Smooth muscle cell (in vitro differentiated cells): ENCODE data around the gene FBXL20. TPM values are rescaled to one million over a fixed set of nuclear protein-coding genes. Genes with fewer than 3 reads are reported as not detected.
A peak's percentile ranks its signal among the peaks of the same experiment; 100 is the strongest.
"Not testable (repeated sequence)": the region's sequence is repeated elsewhere in the genome, so short reads cannot be mapped to it uniquely, and the experiment has no call there.

Source experiments
- DNase-seq: peaks from one replicate; lab custom pipeline; 2025; ENCODE audit not compliant: unreplicated experiment; lab: John Stamatoyannopoulos, UW
- H2AFZ ChIP-seq: fragments of 200-600 bp; sonication (generic); 2 replicates; pipeline ENCODE4 v1.6.0; 2016; ENCODE audit warnings: antibody characterized with exemption, low read depth, mild to moderate bottlenecking
- H3F3A ChIP-seq: fragments of 200-600 bp; sonication (generic); 2 replicates; pipeline ENCODE4 v1.6.0; 2017; ENCODE audit warnings: antibody characterized with exemption, low read depth
- H3K27ac ChIP-seq: fragments of 200-600 bp; sonication (generic); 2 replicates; pipeline ENCODE4 v1.5.1; 2016; ENCODE audit warnings: low read depth, mild to moderate bottlenecking
- H3K27me3 ChIP-seq: fragments of 200-600 bp; sonication (generic); 2 replicates; pipeline ENCODE4 v1.6.1; 2016; ENCODE audit warnings: low read depth, mild to moderate bottlenecking
- H3K36me3 ChIP-seq: fragments of 200-600 bp; sonication (generic); 2 replicates; pipeline ENCODE4 v1.5.1; 2016; ENCODE audit warnings: low read depth
- H3K4me1 ChIP-seq: fragments of 200-600 bp; sonication (generic); 2 replicates; pipeline ENCODE4 v1.5.1; 2016; ENCODE audit warnings: low read depth
- H3K4me2 ChIP-seq: fragments of 200-600 bp; sonication (generic); 2 replicates; pipeline ENCODE4 v1.6.0; 2016; ENCODE audit warnings: mild to moderate bottlenecking
- H3K4me3 ChIP-seq: fragments of 200-600 bp; sonication (generic); 2 replicates; pipeline ENCODE4 v1.5.1; 2016; ENCODE audit warnings: mild to moderate bottlenecking
- H3K79me2 ChIP-seq: fragments of 200-600 bp; sonication (generic); 2 replicates; pipeline ENCODE4 v1.6.0; 2016; ENCODE audit warnings: low read depth, mild to moderate bottlenecking
- H3K9ac ChIP-seq: fragments of 200-600 bp; sonication (generic); 2 replicates; pipeline ENCODE4 v1.6.0; 2016; ENCODE audit warnings: low read depth
- H3K9me3 ChIP-seq: fragments of 200-600 bp; sonication (generic); replicated peaks from 2 replicates; pipeline ENCODE4 v1.5.1; 2016; ENCODE audit warnings: low read depth
- H4K20me1 ChIP-seq: fragments of 200-600 bp; sonication (generic); 2 replicates; pipeline ENCODE4 v1.6.0; 2016; ENCODE audit warnings: low read depth
- WGBS: methylation state at CpG from one replicate; pipeline ENCODE4 v1.1.7; 2016; ENCODE audit warnings: low lambda C conversion rate; 5-methylcytosine and 5-hydroxymethylcytosine counted together
- polyA plus RNA-seq: library from polyadenylated mRNA; unstranded; fragments of >200 nt; fragmentation: Nextera tagmentation; extraction: Ambion mirVana; gene quantifications from 2 replicates; pipeline ENCODE4 v1.2.1, GENCODE V29; 2016
- total RNA-seq: library from RNA; depleted of rRNA; stranded (reverse); fragments of >200 nt; gene quantifications from 2 replicates; pipeline ENCODE4 v1.2.3, GENCODE V29; 2014
- TF ChIP-seq, protein P1 (sequence below): fragments of 200-600 bp; sonication (generic); IDR thresholded peaks from 2 replicates; pipeline ENCODE4 v1.5.1; 2017; ENCODE audit warnings: borderline replicate concordance, mild to moderate bottlenecking, antibody characterized with exemption; ENCODE audit not compliant: insufficient read depth, poor library complexity, severe bottlenecking

Gene FBXL20
- total and polyA plus RNA-seq, 2 experiments from 2014 or later = 8.0 to 19.9 TPM

DNA sequence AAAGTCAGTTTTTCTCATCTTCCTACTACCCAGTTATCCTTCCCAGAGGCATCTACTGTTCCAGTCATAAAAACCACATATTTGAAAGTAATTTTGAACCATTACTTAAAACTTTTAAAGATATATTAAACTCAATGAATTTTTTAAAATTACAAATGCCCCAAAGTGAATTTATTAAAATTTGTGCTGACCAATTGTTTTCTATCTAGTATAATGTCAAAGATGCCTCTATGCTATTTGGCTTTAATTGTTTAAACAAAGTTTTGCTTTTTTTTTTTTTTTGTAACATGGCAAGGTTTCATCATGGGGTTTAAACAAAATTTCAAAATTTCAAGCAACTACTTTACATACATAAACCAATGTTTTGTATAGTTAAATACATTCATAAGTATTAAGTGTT lies 60.7 kb downstream of the FBXL20 start:
- Histone ChIP-seq H4K20me1 (peaks cover 21% of the 10 kb centered on the region), H3K36me3 (no peaks in the 10 kb centered on the region), H3K4me1 (no peaks in the 10 kb centered on the region), H3K27ac (no peak overlapping the region), H3K9ac (no peak overlapping the region), H3K4me2 (no peak overlapping the region), H3F3A (no peaks in the 10 kb centered on the region), H3K9me3 (no peaks in the 10 kb centered on the region), H3K27me3 (no peaks in the 10 kb centered on the region), H3K79me2 (peaks cover 4% of the 10 kb centered on the region), H3K4me3 (no peak overlapping the region), H2AFZ (no peak overlapping the region)
- no peak for DNase-seq
- TF ChIP-seq, protein P1, sequence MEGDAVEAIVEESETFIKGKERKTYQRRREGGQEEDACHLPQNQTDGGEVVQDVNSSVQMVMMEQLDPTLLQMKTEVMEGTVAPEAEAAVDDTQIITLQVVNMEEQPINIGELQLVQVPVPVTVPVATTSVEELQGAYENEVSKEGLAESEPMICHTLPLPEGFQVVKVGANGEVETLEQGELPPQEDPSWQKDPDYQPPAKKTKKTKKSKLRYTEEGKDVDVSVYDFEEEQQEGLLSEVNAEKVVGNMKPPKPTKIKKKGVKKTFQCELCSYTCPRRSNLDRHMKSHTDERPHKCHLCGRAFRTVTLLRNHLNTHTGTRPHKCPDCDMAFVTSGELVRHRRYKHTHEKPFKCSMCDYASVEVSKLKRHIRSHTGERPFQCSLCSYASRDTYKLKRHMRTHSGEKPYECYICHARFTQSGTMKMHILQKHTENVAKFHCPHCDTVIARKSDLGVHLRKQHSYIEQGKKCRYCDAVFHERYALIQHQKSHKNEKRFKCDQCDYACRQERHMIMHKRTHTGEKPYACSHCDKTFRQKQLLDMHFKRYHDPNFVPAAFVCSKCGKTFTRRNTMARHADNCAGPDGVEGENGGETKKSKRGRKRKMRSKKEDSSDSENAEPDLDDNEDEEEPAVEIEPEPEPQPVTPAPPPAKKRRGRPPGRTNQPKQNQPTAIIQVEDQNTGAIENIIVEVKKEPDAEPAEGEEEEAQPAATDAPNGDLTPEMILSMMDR = no peak

DNA sequence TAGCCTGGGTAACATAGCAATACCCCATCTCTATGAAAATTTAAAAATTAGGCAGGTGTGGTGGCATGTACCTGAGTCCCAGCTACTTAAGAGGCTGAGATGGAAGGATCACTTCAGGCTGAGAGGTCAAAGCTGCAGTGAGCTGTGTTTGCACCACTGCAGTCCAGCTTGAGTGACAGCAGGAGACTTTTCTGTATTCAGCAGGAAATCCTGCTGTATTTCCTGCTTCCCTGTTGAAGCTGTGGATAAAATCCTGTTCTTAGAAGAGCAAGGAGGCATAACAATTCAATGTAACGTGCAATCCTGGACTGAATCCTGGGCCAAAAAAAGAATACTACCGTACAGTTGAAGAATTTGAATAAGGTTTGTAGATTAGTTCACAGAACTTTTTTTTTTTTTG lies 62.2 kb downstream of the FBXL20 start:
- Histone ChIP-seq H2AFZ (no peak overlapping the region), H3K4me1 (peaks cover 8% of the 10 kb centered on the region), H3K79me2 (peaks cover 3% of the 10 kb centered on the region), H3K36me3 (no peaks in the 10 kb centered on the region), H3K4me2 (no peak overlapping the region), H3K27me3 (no peaks in the 10 kb centered on the region), H3K4me3 (no peak overlapping the region), H3K27ac (no peak overlapping the region), H3K9me3 (no peaks in the 10 kb centered on the region), H4K20me1 (peaks cover 13% of the 10 kb centered on the region), H3K9ac (no peak overlapping the region), H3F3A (no peaks in the 10 kb centered on the region)
- DNase-seq = no peak
- TF ChIP-seq, protein P1 = no peak
- WGBS = 84% methylated on average over 2 of the region's 2 CpGs

DNA sequence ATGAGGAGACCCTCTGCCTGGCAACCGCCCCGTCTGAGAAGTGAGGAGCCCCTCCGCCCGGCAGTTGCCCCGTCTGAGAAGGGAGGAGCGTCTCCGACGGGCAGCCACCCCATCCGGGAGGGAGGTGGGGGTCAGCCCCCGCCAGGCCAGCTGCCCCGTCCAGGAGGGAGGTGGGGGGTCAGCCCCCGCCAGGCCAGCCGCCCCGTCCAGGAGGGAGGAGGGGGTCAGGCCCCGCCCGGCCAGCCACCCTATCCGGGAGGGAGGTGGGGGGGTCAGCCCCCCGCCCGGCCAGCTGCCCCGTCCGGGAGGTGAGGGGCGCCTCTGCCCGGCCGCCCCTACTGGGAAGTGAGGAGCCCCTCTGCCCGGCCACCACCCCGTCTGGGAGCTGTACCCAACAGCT lies 63.8 kb downstream of the FBXL20 start:
- not testable (repeated sequence) for H3K27ac ChIP-seq, H4K20me1 ChIP-seq, H3K27me3 ChIP-seq, H3K4me2 ChIP-seq, H3K9me3 ChIP-seq, H2AFZ ChIP-seq, H3K4me1 ChIP-seq, H3K36me3 ChIP-seq, DNase-seq, H3K79me2 ChIP-seq, H3F3A ChIP-seq, H3K9ac ChIP-seq, H3K4me3 ChIP-seq
- 100% methylated on average over 9 of the region's 26 CpGs for WGBS

DNA sequence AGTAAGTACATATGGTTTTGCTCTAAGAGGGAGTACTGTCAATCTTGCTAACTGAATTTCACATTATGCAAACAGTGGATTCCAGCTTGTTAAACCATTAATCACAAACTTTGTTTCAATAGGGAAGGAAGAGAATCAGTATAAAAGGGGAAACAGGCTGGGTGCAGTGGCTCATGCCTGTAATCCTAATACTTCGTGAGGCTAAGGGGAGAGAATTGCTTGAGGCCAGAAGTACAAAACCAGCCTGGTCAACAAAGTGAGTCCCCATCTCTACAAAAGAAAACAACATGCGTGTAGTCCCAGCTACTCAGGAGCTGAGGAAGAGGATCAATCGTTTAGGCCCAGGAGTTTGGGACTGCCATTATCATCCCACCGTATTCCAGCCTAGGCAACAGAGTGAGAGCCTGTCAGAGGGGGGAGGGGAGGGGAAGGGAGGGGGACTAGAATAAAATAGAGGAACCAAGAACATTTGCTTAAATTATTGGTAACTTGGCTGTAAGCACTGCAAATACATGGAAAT lies 65.7 kb downstream of the FBXL20 start:
- H3K4me1 ChIP-seq = peaks cover 8% of the 10 kb centered on the region

DNA sequence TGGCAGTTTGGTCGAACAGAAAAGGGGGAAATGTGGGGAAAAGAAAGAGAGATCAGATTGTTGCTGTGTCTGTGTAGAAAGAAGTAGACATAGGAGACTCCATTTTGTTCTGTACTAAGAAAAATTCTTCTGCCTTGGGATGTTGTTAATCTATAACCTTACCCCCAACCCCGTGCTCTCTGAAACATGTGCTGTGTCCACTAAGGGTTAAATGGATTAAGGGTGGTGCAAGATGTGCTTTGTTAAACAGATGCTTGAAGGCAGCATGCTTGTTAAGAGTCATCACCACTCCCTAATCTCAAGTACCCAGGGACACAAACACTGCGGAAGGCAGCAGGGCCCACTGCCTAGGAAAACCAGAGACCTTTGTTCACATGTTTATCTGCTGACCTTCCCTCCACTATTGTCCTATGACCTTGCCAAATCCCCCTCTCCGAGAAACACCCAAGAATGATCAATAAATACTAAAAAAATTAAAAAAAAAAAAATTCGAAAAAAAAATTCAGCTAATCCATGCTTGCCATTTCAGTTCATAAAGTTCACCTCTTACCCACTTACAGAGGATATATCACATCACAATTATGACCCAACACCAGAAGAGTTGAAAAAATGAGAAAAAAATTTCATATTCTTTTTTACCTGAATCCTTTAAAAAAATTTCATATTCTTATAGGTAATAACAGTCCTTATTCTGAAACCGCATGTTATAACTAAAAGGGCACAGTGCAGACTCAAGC lies 67.2 kb downstream of the FBXL20 start:
- DNase-seq, H3K9me3 ChIP-seq, H2AFZ ChIP-seq, H3K79me2 ChIP-seq, H3K4me1 ChIP-seq, H3K4me3 ChIP-seq, H3K9ac ChIP-seq, H3K36me3 ChIP-seq, H3K27me3 ChIP-seq, H3F3A ChIP-seq: not testable (repeated sequence)
- Histone ChIP-seq H3K27ac (peak overlapping the region; percentile 35), H4K20me1 (peaks cover 12% of the 10 kb centered on the region), H3K4me2 (peak overlapping the region; percentile 52)
- 51% methylated on average over 6 of the region's 6 CpGs for WGBS

More for the DNA sequence above, 65.7 kb downstream of the FBXL20 start:
- Histone ChIP-seq H3K4me2 (peak overlapping the region; percentile 52), H3K36me3 (no peaks in the 10 kb centered on the region), H3F3A (no peaks in the 10 kb centered on the region), H3K9me3 (no peaks in the 10 kb centered on the region), H3K4me3 (no peak overlapping the region), H2AFZ (no peak overlapping the region), H3K79me2 (no peaks in the 10 kb centered on the region), H4K20me1 (peaks cover 5% of the 10 kb centered on the region), H3K27ac (peak overlapping the region; percentile 35), H3K27me3 (no peaks in the 10 kb centered on the region), H3K9ac (no peak overlapping the region)
- DNase-seq = no peak
- TF ChIP-seq, protein P1 = no peak
- 64% methylated on average over 4 of the region's 4 CpGs for WGBS
